HG03060 (cell line): ENCODE data around the gene MT2A.
"Not testable (repeated sequence)": the region's sequence is repeated elsewhere in the genome, so short reads cannot be mapped to it uniquely, and the experiment has no call there.

Experiments used
- ATAC-seq: cut with Tn5 transposase; IDR thresholded peaks from one replicate; pipeline ENCODE4 v1.9.1; 2021; ENCODE audit warnings: low read depth, moderate number of reproducible peaks; ENCODE audit not compliant: unreplicated experiment

The MT2A gene

GRCh38 chr16:56608043-56608875 is at the start of gene MT2A:
MT2A (plus strand) TSS chr16:56608584; CDS start chr16:56608656, 72 bp downstream.
- ATAC-seq = peak; percentile 61

GRCh38 chr16:56559109-56559508 is 49.3 kb upstream of the MT2A start:
- ATAC-seq = no peak

GRCh38 chr16:56560447-56560846 is 47.9 kb upstream of the MT2A start:
- ATAC-seq = no peak

- no peak for ATAC-seq
Observed at GRCh38 chr16:56561126-56561525, 47.3 kb upstream of the MT2A start.

GRCh38 chr16:56564793-56565477 is 43.4 kb upstream of the MT2A start, which contains the start of gene MT4:
MT4 (plus strand) TSS chr16:56565073; CDS start chr16:56565129, 56 bp downstream.
- ATAC-seq = no peak

GRCh38 chr16:56569971-56570370 is 38.4 kb upstream of the MT2A start:
- ATAC-seq = no peak

- no peak for ATAC-seq
Observed at GRCh38 chr16:56571525-56571924, 36.9 kb upstream of the MT2A start.

- ATAC-seq = no peak
Observed at GRCh38 chr16:56574625-56575024, 33.8 kb upstream of the MT2A start.

- ATAC-seq = no peak
Observed at GRCh38 chr16:56576585-56577299, 31.6 kb upstream of the MT2A start.

GRCh38 chr16:56577300-56577625 is 31.1 kb upstream of the MT2A start:
- ATAC-seq = no peak

- ATAC-seq = no peak
Observed at GRCh38 chr16:56580391-56581048, 27.9 kb upstream of the MT2A start.

- not testable (repeated sequence) for ATAC-seq
Observed at GRCh38 chr16:56582911-56583310, 25.5 kb upstream of the MT2A start.

GRCh38 chr16:56583351-56584168 is 24.8 kb upstream of the MT2A start:
- ATAC-seq = no peak

- ATAC-seq = no peak
Observed at GRCh38 chr16:56584276-56584675, 24.1 kb upstream of the MT2A start.

- no peak for ATAC-seq
Observed at GRCh38 chr16:56588781-56589140, 19.6 kb upstream of the MT2A start.

- no peak for ATAC-seq
Observed at GRCh38 chr16:56589141-56590039, 19.0 kb upstream of the MT2A start, which contains the start of gene MT3. MT3 (plus strand) TSS chr16:56589528; CDS start chr16:56589591, 63 bp downstream.

- no peak for ATAC-seq
Observed at GRCh38 chr16:56591377-56592060, 16.9 kb upstream of the MT2A start.

GRCh38 chr16:56593573-56594291 is 14.7 kb upstream of the MT2A start:
- ATAC-seq = no peak
